H9 (cell line): ENCODE measurements around the gene MYO1F. TPM values are rescaled to one million over a fixed set of nuclear protein-coding genes. Genes with fewer than 3 reads are reported as not detected.
A peak's percentile ranks its signal among the peaks of the same experiment; 100 is the strongest.

ENCODE experiments used
- DNase-seq: peaks from one replicate; pipeline ENCODE4 v3.0.0-alpha.2; 2017
- H2AFZ ChIP-seq: one replicate; pipeline ENCODE4 v1.6.1; 2013; ENCODE audit warnings: mild to moderate bottlenecking, low read length, control low read depth, moderate library complexity
- H2AK5ac ChIP-seq: 2 replicates; pipeline ENCODE4 v1.6.1; 2013; ENCODE audit warnings: low read length, control low read depth, mixed read lengths; ENCODE audit not compliant: insufficient read length
- H2BK120ac ChIP-seq: one replicate; pipeline ENCODE4 v1.6.1; 2013; ENCODE audit warnings: low read depth, mild to moderate bottlenecking, low read length, control low read depth, inconsistent platforms; ENCODE audit not compliant: poor library complexity, severe bottlenecking
- H2BK12ac ChIP-seq: 2 replicates; pipeline ENCODE4 v1.6.1; 2013; ENCODE audit warnings: low read length, control low read depth, mixed read lengths, low read depth; ENCODE audit not compliant: insufficient read length
- H2BK15ac ChIP-seq: 2 replicates; pipeline ENCODE4 v1.6.1; 2013; ENCODE audit warnings: low read depth, low read length, control low read depth
- H2BK20ac ChIP-seq: one replicate; pipeline ENCODE4 v1.6.1; 2013; ENCODE audit warnings: low read depth, mild to moderate bottlenecking, low read length, control low read depth, inconsistent platforms; ENCODE audit not compliant: poor library complexity, severe bottlenecking
- H2BK5ac ChIP-seq: 2 replicates; pipeline ENCODE4 v1.6.1; 2013; ENCODE audit warnings: low read length, control low read depth, mixed read lengths; ENCODE audit not compliant: insufficient read length
- H3K14ac ChIP-seq: 2 replicates; pipeline ENCODE4 v1.6.1; 2013; ENCODE audit warnings: low read length, control low read depth; ENCODE audit not compliant: insufficient read depth
- H3K18ac ChIP-seq: 2 replicates; pipeline ENCODE4 v1.6.1; 2013; ENCODE audit warnings: low read depth, mild to moderate bottlenecking, mixed read lengths, low read length, control low read depth; ENCODE audit not compliant: insufficient read length
- H3K23ac ChIP-seq: 2 replicates; pipeline ENCODE4 v1.6.1; 2013; ENCODE audit warnings: low read length, control low read depth, mixed read lengths, low read depth; ENCODE audit not compliant: insufficient read length
- H3K23me2 ChIP-seq: 2 replicates; pipeline ENCODE4 v1.6.1; 2013; ENCODE audit warnings: low read depth, mild to moderate bottlenecking, mixed read lengths, low read length, control low read depth; ENCODE audit not compliant: insufficient read length, poor library complexity, severe bottlenecking
- H3K27ac ChIP-seq: 2 replicates; pipeline ENCODE4 v1.5.1; 2013; ENCODE audit warnings: low read length, control low read depth, mixed read lengths, low read depth; ENCODE audit not compliant: insufficient read length
- H3K27me3 ChIP-seq: 2 replicates; pipeline ENCODE4 v1.6.1; 2013; ENCODE audit warnings: low read length, control low read depth, inconsistent platforms; ENCODE audit not compliant: insufficient read depth
- H3K4ac ChIP-seq: 2 replicates; pipeline ENCODE4 v1.6.1; 2013; ENCODE audit warnings: low read depth, mild to moderate bottlenecking, control low read depth, inconsistent platforms, low read length, moderate library complexity
- H3K4me1 ChIP-seq: 2 replicates; pipeline ENCODE4 v1.6.1; 2013; ENCODE audit warnings: low read length, control low read depth, inconsistent platforms; ENCODE audit not compliant: insufficient read depth
- H3K4me2 ChIP-seq: 2 replicates; pipeline ENCODE4 v1.6.1; 2013; ENCODE audit warnings: low read length, control low read depth, mixed read lengths; ENCODE audit not compliant: insufficient read length, insufficient read depth
- H3K56ac ChIP-seq: 2 replicates; pipeline ENCODE4 v1.6.1; 2013; ENCODE audit warnings: low read depth, mild to moderate bottlenecking, mixed read lengths, low read length, control low read depth; ENCODE audit not compliant: insufficient read length
- H3K79me1 ChIP-seq: 2 replicates; pipeline ENCODE4 v1.6.1; 2013; ENCODE audit warnings: low read depth, mild to moderate bottlenecking, moderate library complexity, low read length, control low read depth, inconsistent platforms; ENCODE audit not compliant: insufficient read depth, poor library complexity, severe bottlenecking
- H3K79me2 ChIP-seq: 2 replicates; pipeline ENCODE4 v1.6.1; 2013; ENCODE audit warnings: low read length, control low read depth, inconsistent platforms; ENCODE audit not compliant: insufficient read depth
- H3K9ac ChIP-seq: 2 replicates; pipeline ENCODE4 v1.6.1; 2013; ENCODE audit warnings: low read length, control low read depth, mixed read lengths; ENCODE audit not compliant: insufficient read length; ENCODE audit errors: extremely low read depth
- H3K9me3 ChIP-seq: one replicate; pipeline ENCODE4 v1.6.1; 2013; ENCODE audit warnings: low read depth, low read length, inconsistent platforms; ENCODE audit not compliant: control insufficient read depth
- H3T11ph ChIP-seq: one replicate; pipeline ENCODE4 v1.6.1; 2013; ENCODE audit warnings: mild to moderate bottlenecking, low read length, control low read depth, inconsistent platforms
- H4K20me1 ChIP-seq: one replicate; pipeline ENCODE4 v1.6.1; 2013; ENCODE audit not compliant: control insufficient read depth, insufficient read length, insufficient read depth
- H4K5ac ChIP-seq: 2 replicates; pipeline ENCODE4 v1.6.1; 2013; ENCODE audit warnings: low read depth, mild to moderate bottlenecking, mixed read lengths, low read length, control low read depth; ENCODE audit not compliant: insufficient read length
- H4K8ac ChIP-seq: replicated peaks from 2 replicates; pipeline ENCODE4 v1.6.1; 2013; ENCODE audit warnings: low read length, control low read depth, mixed read lengths, low read depth; ENCODE audit not compliant: insufficient read length
- H4K91ac ChIP-seq: 2 replicates; pipeline ENCODE4 v1.6.1; 2013; ENCODE audit warnings: low read depth, mild to moderate bottlenecking, moderate library complexity, mixed read lengths, low read length, control low read depth; ENCODE audit not compliant: insufficient read length
- H3K27ac Mint-ChIP-seq, 3 experiments: 2 replicates in 2 of 3; 3 replicates in 1 of 3; pipeline ENCODE4 v1.8.0; 2020 to 2021; ENCODE audit warnings: mixed read lengths in 3 of 3, mild to moderate bottlenecking in 1 of 3, moderate library complexity in 1 of 3
- H3K27me3 Mint-ChIP-seq: 2 replicates; pipeline ENCODE4 v1.8.0; 2021; ENCODE audit warnings: low read depth, mild to moderate bottlenecking, moderate library complexity, mixed read lengths
- H3K36me3 Mint-ChIP-seq, 3 experiments: 2 replicates in 2 of 3; 3 replicates in 1 of 3; pipeline ENCODE4 v1.8.0; 2020 to 2021; ENCODE audit warnings: low read depth in 3 of 3, mixed read lengths in 3 of 3; ENCODE audit not compliant: insufficient read depth in 1 of 3
- H3K4me1 Mint-ChIP-seq, 2 experiments: 2 replicates each; pipeline ENCODE4 v1.8.0; 2020; ENCODE audit warnings: mixed read lengths in 2 of 2
- H3K4me3 Mint-ChIP-seq, 2 experiments: 2 replicates in 1 of 2; 3 replicates in 1 of 2; pipeline ENCODE4 v1.8.0; 2020 to 2021; ENCODE audit warnings: mild to moderate bottlenecking in 2 of 2, mixed read lengths in 2 of 2, moderate library complexity in 1 of 2
- H3K9me3 Mint-ChIP-seq, 2 experiments: 2 replicates in 1 of 2; 3 replicates in 1 of 2; pipeline ENCODE4 v1.8.0; 2020; ENCODE audit warnings: mild to moderate bottlenecking in 2 of 2, mixed read lengths in 2 of 2, moderate library complexity in 1 of 2
- CTCF ChIP-seq: fragments of 200-600 bp; sonication (generic); conservative IDR thresholded peaks from 3 replicates; pipeline ENCODE4 v1.8.0; 2021; ENCODE audit warnings: antibody characterized with exemption, mild to moderate bottlenecking
- WGBS: extraction: QIAGEN DNeasy Blood & Tissue Kit; methylation state at CpG from one replicate; pipeline ENCODE4 v1.1.7; 2013; ENCODE audit warnings: missing lambda C conversion rate, low lambda C conversion rate, mixed read lengths; ENCODE audit not compliant: insufficient read length; ENCODE audit errors: extremely low coverage; 5-methylcytosine and 5-hydroxymethylcytosine counted together
- total RNA-seq: library from RNA; stranded (reverse); gene quantifications from 2 replicates; pipeline ENCODE4 v1.2.1, GENCODE V29; 2021

Gene MYO1F
- total RNA-seq, 1 experiment from 2014 or later = 1.0 TPM

GRCh38 chr19:8486661-8487136 is 90.5 kb downstream of the MYO1F start:
- Histone ChIP-seq H3K14ac (no peak overlapping the region), H3K23me2 (no peaks in the 10 kb centered on the region), H4K8ac (no peak overlapping the region), H3K4me1 (no peaks in the 10 kb centered on the region), H2BK20ac (no peak overlapping the region), H3K79me1 (no peaks in the 10 kb centered on the region), H2BK5ac (no peak overlapping the region), H3K27ac (no peak overlapping the region), H3K9me3 (no peaks in the 10 kb centered on the region), H3K9ac (no peak overlapping the region), H3T11ph (no peak overlapping the region), H3K4me2 (no peak overlapping the region), H3K79me2 (no peaks in the 10 kb centered on the region; the same call in 1 of the 2 replicates), H3K23ac (no peak overlapping the region), H2AFZ (no peak overlapping the region), H3K18ac (no peak overlapping the region), H4K91ac (no peak overlapping the region), H2BK15ac (no peak overlapping the region), H2BK120ac (no peak overlapping the region), H3K4ac (no peak overlapping the region), H2AK5ac (no peak overlapping the region), H4K20me1 (peaks cover under 1% of the 10 kb centered on the region), H4K5ac (no peak overlapping the region), H3K27me3 (no peaks in the 10 kb centered on the region), H3K56ac (no peak overlapping the region), H2BK12ac (no peak overlapping the region)
- no peaks in the 10 kb centered on the region; the same call in 1 of the 2 replicates for H3K27me3 Mint-ChIP-seq
- no peaks in the 10 kb centered on the region for H3K9me3 Mint-ChIP-seq
- peak overlapping the region; percentile 53 to 89 (median 86); a peak in 4 of 7 replicates for H3K27ac Mint-ChIP-seq
- peaks cover 42 to 77% (median 75%) of the 10 kb centered on the region in 3 experiments for H3K36me3 Mint-ChIP-seq
- peaks cover 5 to 13% of the 10 kb centered on the region in 2 experiments for H3K4me1 Mint-ChIP-seq
- no peak overlapping the region for H3K4me3 Mint-ChIP-seq
- DNase-seq = no peak
- no peak for TF ChIP-seq CTCF
- WGBS = no CpG with 5 or more reads among the region's 16 CpGs
